RWPE2 (cell line): Measurements from ENCODE around the gene MRPL36.

Experiments used
- ATAC-seq: fragments of 200-7000 bp; cut with Tn5 transposase; 3 replicates; pipeline ENCODE4 v1.9.1; 2021; ENCODE audit warnings: low read depth
- DNase-seq: peaks from one replicate; pipeline ENCODE4 v3.0.0-alpha.2; 2020; ENCODE audit warnings: low spot score
- H3K27ac ChIP-seq: fragments of 450-650 bp; 2 replicates; pipeline ENCODE4 v1.5.1; 2017; ENCODE audit warnings: mild to moderate bottlenecking; ENCODE audit not compliant: poor library complexity, severe bottlenecking
- H3K27me3 ChIP-seq: fragments of 250-450 bp; sonication (Bioruptor Pico); 2 replicates; pipeline ENCODE4 v1.5.1; 2021; ENCODE audit warnings: mild to moderate bottlenecking, moderate library complexity; ENCODE audit not compliant: insufficient read depth, poor library complexity, severe bottlenecking
- H3K36me3 ChIP-seq: fragments of 250-450 bp; sonication (Bioruptor Pico); 2 replicates; pipeline ENCODE4 v1.5.1; 2020; ENCODE audit warnings: low read depth, mild to moderate bottlenecking, moderate library complexity
- H3K4me1 ChIP-seq: fragments of 250-450 bp; sonication (Bioruptor Pico); 2 replicates; pipeline ENCODE4 v1.5.1; 2021; ENCODE audit warnings: mild to moderate bottlenecking, moderate library complexity; ENCODE audit not compliant: insufficient read depth, poor library complexity, severe bottlenecking
- H3K4me3 ChIP-seq: fragments of 250-450 bp; sonication (Bioruptor Pico); 2 replicates; pipeline ENCODE4 v1.5.1; 2021; ENCODE audit warnings: mild to moderate bottlenecking, moderate library complexity; ENCODE audit not compliant: severe bottlenecking
- H3K9me3 ChIP-seq: fragments of 250-450 bp; sonication (Bioruptor Pico); 2 replicates; pipeline ENCODE4 v1.5.1; 2021; ENCODE audit warnings: mild to moderate bottlenecking, moderate library complexity; ENCODE audit not compliant: severe bottlenecking
- CTCF ChIP-seq: fragments of 450-650 bp; IDR thresholded peaks from one replicate; pipeline ENCODE4 v1.5.1; 2017; ENCODE audit warnings: mild to moderate bottlenecking, moderate library complexity; ENCODE audit not compliant: poor library complexity, severe bottlenecking

MRPL36 gene

GRCh38 chr5:1804001-1804690 is 4.5 kb upstream of the MRPL36 start:
- DNase-seq, result no peak
- Histone ChIP-seq H3K9me3 (peaks cover 5% of the 10 kb centered on the region), H3K4me3 (no peak overlapping the region), H3K27ac (no peak overlapping the region), H3K36me3 (peaks cover 72% of the 10 kb centered on the region), H3K4me1 (peaks cover 18% of the 10 kb centered on the region), H3K27me3 (no peaks in the 10 kb centered on the region)
- no peak for ATAC-seq
- TF ChIP-seq CTCF, result no peak

GRCh38 chr5:1803192-1803591 is 3.6 kb upstream of the MRPL36 start:
- peaks cover 3% of the 10 kb centered on the region for H3K9me3 ChIP-seq
- DNase-seq, result no peak
- TF ChIP-seq CTCF, result no peak
- no peak for ATAC-seq
- peaks cover 69% of the 10 kb centered on the region for H3K36me3 ChIP-seq
- no peak overlapping the region for H3K4me3 ChIP-seq
- H3K27ac ChIP-seq, result no peak overlapping the region
- H3K4me1 ChIP-seq, result peaks cover 13% of the 10 kb centered on the region
- H3K27me3 ChIP-seq, result no peaks in the 10 kb centered on the region

GRCh38 chr5:1801967-1802295 is 2.3 kb upstream of the MRPL36 start:
- Histone ChIP-seq H3K4me1 (peaks cover 11% of the 10 kb centered on the region), H3K9me3 (no peaks in the 10 kb centered on the region), H3K27ac (peak overlapping the region; percentile 54), H3K27me3 (no peaks in the 10 kb centered on the region), H3K4me3 (peak overlapping the region; percentile 90), H3K36me3 (peaks cover 69% of the 10 kb centered on the region)
- no peak for TF ChIP-seq CTCF
- ATAC-seq (0 out of 3 replicates have a peak, but pooled peaks have one; percentile 15), DNase-seq (no peak)

GRCh38 chr5:1801222-1801966 is 1.8 kb upstream of the MRPL36 start, which contains the start of gene NDUFS6:
NDUFS6 (plus strand) TSS chr5:1801407; CDS start chr5:1801418, 11 bp downstream.
- Histone ChIP-seq H3K9me3 (no peaks in the 10 kb centered on the region), H3K4me1 (peaks cover 11% of the 10 kb centered on the region), H3K4me3 (peak within 1 kb of the TSS; percentile 90), H3K27me3 (no peaks in the 10 kb centered on the region), H3K36me3 (peaks cover 63% of the 10 kb centered on the region), H3K27ac (peak within 1 kb of the TSS; percentile 54)
- ATAC-seq (peak; percentile 40), DNase-seq (no peak)
- no peak for TF ChIP-seq CTCF
